Right lobe of liver (tissue), 4 donors: Measurements from ENCODE around the gene PAPLN.

Experiments
- CTCF ChIP-seq, 4 donors: fragments of 200-600 bp in 3 of 4; fragments of 450-650 bp in 1 of 4; IDR thresholded peaks; one replicate each; pipeline versions ENCODE4 v1.5.1 to v1.8.0; 2016 to 2022; ENCODE audit warnings: antibody characterized with exemption in 4 of 4, mild to moderate bottlenecking in 2 of 4
- POLR2A ChIP-seq: fragments of 450-650 bp; IDR thresholded peaks from one replicate; pipeline ENCODE4 v1.6.1; 2017; ENCODE audit warnings: antibody characterized with exemption, mild to moderate bottlenecking
- donor health status: DM: no; HTN: no; CAD: no.
- donor health status: DM: no; HTN: no; CAD: no.
- donor health status: DM: no; HTN: yes; CAD: no.

GRCh38 chr14:73285979-73286378, 48.7 kb downstream of the PAPLN start:
- TF ChIP-seq CTCF (IDR thresholded peaks at IDR 0.05): no peak
- no peak for TF ChIP-seq POLR2A
